ENCODE results near the gene KRTAP2-2. TPM values are rescaled to one million over a fixed set of nuclear protein-coding genes. Genes with fewer than 3 reads are reported as not detected.
"Not testable (repeated sequence)": the region's sequence is repeated elsewhere in the genome, so short reads cannot be mapped to it uniquely, and the experiment has no call there.

KRTAP2-2 gene
- total RNA-seq, 3 donors from 2014 or later = not detected

- no peak overlapping the region for H3K4me3 Mint-ChIP-seq
- ATAC-seq = no peak
- H3K4me1 Mint-ChIP-seq (ENCODE audit: low read depth) = no peaks in the 10 kb centered on the region
- DNase-seq = no peak
- no peaks in the 10 kb centered on the region for H3K9me3 Mint-ChIP-seq
- peaks cover 15% of the 10 kb centered on the region for H3K27me3 Mint-ChIP-seq (ENCODE audit: low read depth)
- H3K36me3 Mint-ChIP-seq (ENCODE audit: insufficient read depth) = no peaks in the 10 kb centered on the region
Measured at GRCh38 chr17:41073676-41074075, 18.6 kb upstream of the KRTAP2-2 start.

DNA sequence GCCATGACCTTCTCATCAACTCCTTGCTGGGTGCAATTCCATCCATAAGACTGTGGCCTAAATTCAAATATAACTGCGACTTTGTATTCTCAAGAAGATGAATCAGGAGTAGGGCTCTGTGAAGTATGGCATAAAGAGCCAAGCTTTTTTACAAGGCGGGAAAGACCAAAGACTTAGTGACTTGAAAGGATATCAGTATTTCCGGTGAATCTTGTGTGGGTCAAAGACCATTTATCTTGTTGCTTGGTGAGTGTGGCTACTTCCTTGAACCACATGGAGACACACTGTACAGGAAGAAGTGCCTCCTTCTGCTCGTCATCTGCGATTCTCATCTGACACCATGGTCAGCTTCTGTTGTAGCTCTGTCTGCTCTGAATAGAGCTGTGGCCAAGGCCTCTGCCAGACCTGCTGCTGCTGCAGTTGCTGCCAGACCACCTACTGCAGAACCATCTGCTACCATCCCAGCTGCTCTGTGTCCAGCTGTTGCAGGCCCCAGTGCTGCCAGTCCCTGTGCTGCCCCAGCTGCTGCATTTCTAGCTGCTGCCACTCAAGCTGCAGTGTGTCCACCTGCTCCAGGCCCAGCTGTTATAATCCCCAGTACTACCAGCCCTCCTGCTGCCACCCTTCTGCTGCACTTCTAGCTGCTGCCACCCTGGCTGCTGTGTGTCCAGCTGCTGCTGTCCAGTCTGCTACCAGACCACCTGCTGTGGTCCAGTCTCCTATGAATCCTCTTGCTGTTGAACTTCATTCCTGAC lies 16.8 kb upstream of the KRTAP2-2 start:
- Mint-ChIP-seq H3K4me3 (no peak overlapping the region), H3K9me3 (no peaks in the 10 kb centered on the region), H3K36me3 (ENCODE audit: insufficient read depth) (no peaks in the 10 kb centered on the region), H3K27me3 (ENCODE audit: low read depth) (peaks cover 15% of the 10 kb centered on the region), H3K4me1 (ENCODE audit: low read depth) (no peaks in the 10 kb centered on the region)
- ATAC-seq = no peak
- DNase-seq = no peak

GRCh38 chr17:41069031-41069430 lies 14.0 kb upstream of the KRTAP2-2 start:
- H3K36me3 Mint-ChIP-seq (ENCODE audit: insufficient read depth) = no peaks in the 10 kb centered on the region
- no peaks in the 10 kb centered on the region for H3K4me1 Mint-ChIP-seq (ENCODE audit: low read depth)
- no peaks in the 10 kb centered on the region for H3K27me3 Mint-ChIP-seq (ENCODE audit: low read depth)
- no peak overlapping the region for H3K4me3 Mint-ChIP-seq
- no peak for ATAC-seq
- no peak for DNase-seq
- H3K9me3 Mint-ChIP-seq = no peaks in the 10 kb centered on the region

GRCh38 chr17:41067281-41067680 lies 12.3 kb upstream of the KRTAP2-2 start:
- no peak overlapping the region for H3K4me3 Mint-ChIP-seq
- H3K36me3 Mint-ChIP-seq (ENCODE audit: insufficient read depth) = no peaks in the 10 kb centered on the region
- no peaks in the 10 kb centered on the region for H3K4me1 Mint-ChIP-seq (ENCODE audit: low read depth)
- no peak for ATAC-seq
- DNase-seq = no peak
- H3K27me3 Mint-ChIP-seq (ENCODE audit: low read depth) = no peaks in the 10 kb centered on the region
- H3K9me3 Mint-ChIP-seq = no peaks in the 10 kb centered on the region

DNA sequence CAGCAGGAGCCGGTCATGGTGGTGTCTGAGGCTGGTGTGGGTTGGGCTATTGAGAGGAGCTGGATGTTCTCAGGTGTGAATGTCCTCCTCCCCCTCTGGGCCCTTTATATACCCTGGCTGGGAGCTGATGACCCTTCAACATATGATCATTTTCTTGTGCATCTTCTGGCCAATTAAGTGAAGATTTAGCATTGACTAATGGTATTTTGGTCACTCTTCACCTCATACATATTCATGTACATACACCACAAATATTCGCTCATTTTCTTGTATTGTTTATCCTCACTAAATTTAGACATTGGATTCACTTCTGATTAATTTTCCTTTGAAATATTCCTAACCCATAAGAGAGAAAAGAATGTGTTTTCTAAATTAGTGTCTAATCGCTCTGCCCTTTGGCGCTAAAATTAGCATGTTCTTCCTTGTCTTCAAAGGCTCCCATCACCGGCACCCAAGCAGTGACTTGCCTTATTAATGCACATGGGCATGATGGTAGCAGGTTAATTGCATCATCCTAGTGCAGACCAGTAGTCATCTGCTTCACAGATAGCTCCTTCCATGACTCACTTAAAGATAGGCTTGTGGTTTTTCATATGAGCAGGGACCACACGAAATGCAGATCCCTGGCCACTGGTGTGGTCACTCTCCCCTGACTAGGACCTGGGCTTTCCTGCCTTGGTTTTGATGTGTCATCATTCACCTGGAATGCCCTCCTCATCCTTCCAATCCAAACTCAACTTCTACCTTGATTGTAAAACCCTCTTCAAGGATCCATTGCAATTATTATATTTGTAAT lies 11.0 kb upstream of the KRTAP2-2 start, which contains the start of gene KRTAP2-4:
Gene KRTAP2-4, minus strand, starts transcription at position 51 of the 796 bp plus-strand sequence. Its CDS starts 34 bp downstream, at position 17.
- no peaks in the 10 kb centered on the region for H3K4me1 Mint-ChIP-seq (ENCODE audit: low read depth)
- H3K4me3 Mint-ChIP-seq = no peak within 1 kb of the TSS
- H3K36me3 Mint-ChIP-seq (ENCODE audit: insufficient read depth) = no peaks in the 10 kb centered on the region
- no peaks in the 10 kb centered on the region for H3K27me3 Mint-ChIP-seq (ENCODE audit: low read depth)
- ATAC-seq (no peak), DNase-seq (no peak)
- no peaks in the 10 kb centered on the region for H3K9me3 Mint-ChIP-seq

DNA sequence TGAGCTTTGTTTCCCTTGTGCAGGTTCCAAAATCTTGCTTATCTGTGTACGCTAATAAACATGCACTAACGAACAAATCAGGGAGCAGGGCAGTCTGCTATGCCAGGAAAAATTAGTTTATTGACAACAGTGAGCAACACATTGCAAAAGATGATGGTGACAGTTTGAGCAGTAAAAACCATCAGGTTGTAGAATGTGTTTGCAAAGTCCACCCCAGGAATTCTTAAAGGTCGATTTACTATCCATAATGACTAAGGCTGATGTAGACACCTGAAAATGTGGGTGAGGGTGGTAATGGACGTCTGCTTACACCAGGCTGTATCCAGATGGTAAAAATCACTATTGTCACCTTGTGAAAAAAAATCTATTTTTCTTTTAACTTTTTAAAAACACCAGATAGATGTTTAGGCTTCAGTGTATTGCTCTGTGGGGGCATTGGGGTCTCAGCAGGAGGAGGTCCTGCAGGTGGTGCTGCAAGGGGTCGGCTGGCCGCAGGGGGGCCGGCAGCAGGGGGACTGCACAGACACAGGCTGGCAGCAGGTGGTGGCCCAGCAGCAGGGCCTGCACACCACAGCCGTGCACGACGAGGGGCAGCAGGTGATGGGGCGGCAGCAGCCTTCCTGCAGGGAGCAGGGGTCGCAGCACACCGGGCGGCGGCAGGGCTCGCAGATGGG lies 10.1 kb upstream of the KRTAP2-2 start:
- not testable (repeated sequence) for H3K4me1 Mint-ChIP-seq (ENCODE audit: low read depth); DNase-seq; H3K27me3 Mint-ChIP-seq (ENCODE audit: low read depth); H3K9me3 Mint-ChIP-seq; H3K4me3 Mint-ChIP-seq; ATAC-seq; H3K36me3 Mint-ChIP-seq (ENCODE audit: insufficient read depth)

GRCh38 chr17:41064301-41064700 lies 9.3 kb upstream of the KRTAP2-2 start:
- no peaks in the 10 kb centered on the region for H3K36me3 Mint-ChIP-seq (ENCODE audit: insufficient read depth)
- DNase-seq = no peak
- peaks cover 10% of the 10 kb centered on the region for H3K27me3 Mint-ChIP-seq (ENCODE audit: low read depth)
- H3K9me3 Mint-ChIP-seq = no peaks in the 10 kb centered on the region
- H3K4me1 Mint-ChIP-seq (ENCODE audit: low read depth) = no peaks in the 10 kb centered on the region
- ATAC-seq = no peak
- H3K4me3 Mint-ChIP-seq = no peak overlapping the region

DNA sequence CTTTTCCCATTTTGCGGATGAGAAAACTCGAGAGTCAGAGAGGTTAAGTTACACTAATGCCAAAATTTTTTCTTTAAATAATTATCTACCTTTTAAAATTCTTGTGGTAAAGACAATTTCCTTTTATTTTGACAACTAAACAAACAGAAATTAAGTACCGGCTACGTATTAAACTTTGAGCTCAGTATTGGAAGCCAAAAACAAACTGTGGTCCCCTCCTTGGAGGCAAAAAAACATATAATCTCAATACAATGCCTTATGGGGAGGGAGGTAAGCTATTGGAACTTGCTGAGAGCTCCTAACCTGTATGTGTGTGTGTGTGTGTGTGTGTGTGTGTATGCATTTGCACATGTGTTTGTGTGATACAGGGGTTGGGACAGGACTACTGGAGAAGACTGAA lies 8.4 kb upstream of the KRTAP2-2 start:
- Mint-ChIP-seq H3K9me3 (no peaks in the 10 kb centered on the region), H3K4me3 (no peak overlapping the region), H3K36me3 (ENCODE audit: insufficient read depth) (no peaks in the 10 kb centered on the region), H3K27me3 (ENCODE audit: low read depth) (peaks cover 16% of the 10 kb centered on the region), H3K4me1 (ENCODE audit: low read depth) (no peaks in the 10 kb centered on the region)
- ATAC-seq (no peak), DNase-seq (no peak)

DNA sequence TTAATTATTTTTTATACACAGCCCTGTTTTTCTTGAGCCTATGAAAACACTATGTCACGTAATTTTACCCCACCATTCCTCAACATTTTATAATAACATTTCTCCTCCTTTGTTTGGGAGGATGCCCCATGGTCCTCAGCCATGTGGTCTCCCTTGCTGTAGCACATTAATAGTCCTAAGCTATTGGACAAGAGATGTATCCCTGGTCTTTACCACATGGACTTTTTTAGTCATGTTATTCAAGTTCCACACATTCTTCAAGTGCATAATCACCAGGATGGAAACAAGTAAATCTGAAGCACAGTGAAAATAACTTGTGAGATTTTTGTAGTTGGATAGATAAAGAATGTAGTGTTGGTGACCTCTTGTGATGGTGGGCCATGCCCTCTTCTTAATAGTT lies 6.9 kb upstream of the KRTAP2-2 start:
- H3K4me3 Mint-ChIP-seq = no peak overlapping the region
- H3K4me1 Mint-ChIP-seq (ENCODE audit: low read depth) = no peaks in the 10 kb centered on the region
- H3K9me3 Mint-ChIP-seq = peaks cover 7% of the 10 kb centered on the region
- DNase-seq (no peak), ATAC-seq (no peak)
- H3K36me3 Mint-ChIP-seq (ENCODE audit: insufficient read depth) = no peaks in the 10 kb centered on the region
- H3K27me3 Mint-ChIP-seq (ENCODE audit: low read depth) = peaks cover 20% of the 10 kb centered on the region

DNA sequence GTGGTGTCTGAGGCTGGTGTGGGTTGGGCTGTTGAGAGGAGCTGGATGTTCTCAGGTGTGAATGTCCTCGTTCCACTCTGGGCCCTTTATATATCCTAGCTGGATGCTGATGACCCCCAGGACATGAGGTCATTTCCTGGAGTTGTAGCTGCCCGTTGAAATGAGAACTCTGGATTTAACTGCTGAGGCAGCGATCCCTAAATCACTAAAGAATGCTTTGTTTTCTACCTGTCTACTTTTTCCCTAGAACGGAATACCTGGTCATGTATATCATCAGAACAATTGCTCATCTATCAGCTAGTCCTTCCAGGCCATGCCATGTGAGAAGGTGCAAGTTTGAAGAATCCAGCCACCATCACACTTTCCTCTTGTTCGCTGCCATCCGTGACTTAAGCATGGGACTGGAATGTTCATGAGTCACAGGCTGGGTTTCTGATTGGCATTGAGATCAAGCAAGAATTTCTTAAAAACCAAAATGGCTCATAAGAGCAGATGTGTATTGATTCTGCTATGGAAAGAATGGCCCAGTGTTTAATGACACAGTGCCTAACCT lies 5.1 kb upstream of the KRTAP2-2 start, which contains the start of gene KRTAP2-3:
Gene KRTAP2-3, minus strand, starts transcription at position 63 of the 553 bp plus-strand sequence. CDS start 64 bp downstream, outside the sequence.
- peaks cover 31% of the 10 kb centered on the region for H3K27me3 Mint-ChIP-seq (ENCODE audit: low read depth)
- ATAC-seq (no peak), DNase-seq (no peak)
- no peak within 1 kb of the TSS for H3K4me3 Mint-ChIP-seq
- no peaks in the 10 kb centered on the region for H3K36me3 Mint-ChIP-seq (ENCODE audit: insufficient read depth)
- no peaks in the 10 kb centered on the region for H3K4me1 Mint-ChIP-seq (ENCODE audit: low read depth)
- H3K9me3 Mint-ChIP-seq = peaks cover 7% of the 10 kb centered on the region

- H3K36me3 Mint-ChIP-seq (ENCODE audit: insufficient read depth); DNase-seq; H3K4me1 Mint-ChIP-seq (ENCODE audit: low read depth); H3K4me3 Mint-ChIP-seq; H3K9me3 Mint-ChIP-seq; ATAC-seq: not testable (repeated sequence)
- peaks cover 32% of the 10 kb centered on the region for H3K27me3 Mint-ChIP-seq (ENCODE audit: low read depth)
Measured at GRCh38 chr17:41059276-41060051, 4.4 kb upstream of the KRTAP2-2 start.

DNA sequence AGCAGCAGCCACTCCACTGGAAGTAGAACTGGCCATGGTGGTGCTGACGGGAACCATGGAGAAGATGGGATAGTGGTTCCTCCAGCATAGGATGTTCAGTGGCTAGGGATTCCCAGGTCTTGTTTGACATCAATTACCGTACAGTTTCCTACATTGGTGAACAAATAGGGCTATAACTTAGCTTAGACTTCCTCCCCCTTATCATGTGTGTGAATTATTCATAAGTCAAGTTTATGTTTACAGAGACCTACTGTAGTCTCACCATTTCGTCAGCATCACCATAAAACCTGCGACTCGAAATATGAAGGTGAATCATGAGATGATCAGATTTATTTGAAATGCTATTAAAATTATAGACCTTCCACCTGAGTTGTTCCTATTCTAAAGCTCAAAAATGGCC lies 3.7 kb upstream of the KRTAP2-2 start:
- DNase-seq = no peak
- Mint-ChIP-seq H3K9me3 (peaks cover 7% of the 10 kb centered on the region), H3K36me3 (ENCODE audit: insufficient read depth) (no peaks in the 10 kb centered on the region), H3K27me3 (ENCODE audit: low read depth) (peaks cover 32% of the 10 kb centered on the region), H3K4me1 (ENCODE audit: low read depth) (no peaks in the 10 kb centered on the region), H3K4me3 (no peak overlapping the region)
- ATAC-seq = no peak

DNA sequence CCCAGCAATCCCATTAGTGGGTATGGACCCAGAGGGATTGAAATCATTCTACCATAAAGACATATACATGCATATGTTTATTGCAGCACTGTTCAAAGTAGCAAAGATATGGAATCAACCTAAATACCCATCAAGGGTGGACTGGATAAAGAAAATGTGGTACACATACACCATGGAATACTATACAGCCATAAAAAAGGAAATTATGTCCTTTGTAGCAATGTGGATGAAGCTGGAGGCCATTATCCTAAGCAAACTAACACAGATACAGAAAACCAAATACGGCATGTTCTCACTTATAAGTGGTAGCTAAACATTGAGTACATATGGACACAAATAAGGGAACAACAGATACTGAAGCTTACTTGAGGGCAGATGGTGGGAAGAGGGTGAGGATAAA lies 2.5 kb upstream of the KRTAP2-2 start:
- ATAC-seq = no peak
- peaks cover 32% of the 10 kb centered on the region for H3K27me3 Mint-ChIP-seq (ENCODE audit: low read depth)
- H3K9me3 Mint-ChIP-seq = peaks cover 7% of the 10 kb centered on the region

More for the DNA sequence above, 2.5 kb upstream of the KRTAP2-2 start:
- Mint-ChIP-seq H3K4me3 (no peak overlapping the region), H3K4me1 (ENCODE audit: low read depth) (no peaks in the 10 kb centered on the region), H3K36me3 (ENCODE audit: insufficient read depth) (no peaks in the 10 kb centered on the region)
- no peak for DNase-seq

All from activated T-cell treated with anti-CD3 and anti-CD28 coated beads, Interleukin-2, amount 50 U/mL, for 4 hours (primary cell).